ENCODE data around the gene DOCK10.
"Not testable (repeated sequence)": the region's sequence is repeated elsewhere in the genome, so short reads cannot be mapped to it uniquely, and the experiment has no call there.

The DOCK10 gene

GRCh38 chr2:224929512-224929911 is 112.8 kb downstream of the DOCK10 start:
- no peak for TF ChIP-seq Cebpa-rat (IDR thresholded peaks at IDR 0.05)
- Histone ChIP-seq H3K9me3 (no peaks in the 10 kb centered on the region), H3K27ac (no peak overlapping the region), H3K9ac (no peak overlapping the region), H4K20me1 (peaks cover 100% of the 10 kb centered on the region), H3K4me3 (no peak overlapping the region), H3K4me2 (no peak overlapping the region), H3K36me3 (peaks cover 100% of the 10 kb centered on the region), H3K4me1 (peaks cover 58% of the 10 kb centered on the region), H3K27me3 (no peaks in the 10 kb centered on the region)

GRCh38 chr2:224927646-224928173 is 114.6 kb downstream of the DOCK10 start:
- Histone ChIP-seq H3K27ac (no peak overlapping the region), H3K4me3 (no peak overlapping the region)
- TF ChIP-seq Cebpa-rat (IDR thresholded peaks at IDR 0.05) = no peak

GRCh38 chr2:224927011-224927410 is 115.3 kb downstream of the DOCK10 start:
- H3K36me3 ChIP-seq = peaks cover 89% of the 10 kb centered on the region
- 0 out of 2 replicates have a peak overlapping the region, but pooled peaks have one; percentile 12 for H3K4me2 ChIP-seq
- H3K9ac ChIP-seq = no peak overlapping the region
- H3K27me3 ChIP-seq = no peaks in the 10 kb centered on the region
- H3K27ac ChIP-seq = 0 out of 2 replicates have a peak overlapping the region, but pooled peaks have one; percentile 18
- H4K20me1 ChIP-seq = peaks cover 100% of the 10 kb centered on the region
- TF ChIP-seq Cebpa-rat (IDR thresholded peaks at IDR 0.05) = no peak
- H3K9me3 ChIP-seq = no peaks in the 10 kb centered on the region
- no peak overlapping the region for H3K4me3 ChIP-seq
- peaks cover 71% of the 10 kb centered on the region for H3K4me1 ChIP-seq

More at GRCh38 chr2:224927646-224928173, 114.6 kb downstream of the DOCK10 start:
- peaks cover 100% of the 10 kb centered on the region for H4K20me1 ChIP-seq
- no peaks in the 10 kb centered on the region for H3K9me3 ChIP-seq
- no peak overlapping the region for H3K9ac ChIP-seq
- peak overlapping the region; percentile 8; the same call in 1 of the 2 replicates for H3K4me2 ChIP-seq
- H3K36me3 ChIP-seq = peaks cover 96% of the 10 kb centered on the region
- H3K27me3 ChIP-seq = no peaks in the 10 kb centered on the region
- peaks cover 64% of the 10 kb centered on the region for H3K4me1 ChIP-seq

GRCh38 chr2:224925810-224926100 is 116.5 kb downstream of the DOCK10 start:
- H3K4me2 ChIP-seq = no peak overlapping the region
- TF ChIP-seq Cebpa-rat (IDR thresholded peaks at IDR 0.05) = no peak
- no peaks in the 10 kb centered on the region for H3K27me3 ChIP-seq
- H3K9me3 ChIP-seq = no peaks in the 10 kb centered on the region
- no peak overlapping the region for H3K9ac ChIP-seq
- no peak overlapping the region for H3K4me3 ChIP-seq
- peaks cover 84% of the 10 kb centered on the region for H3K36me3 ChIP-seq
- peaks cover 100% of the 10 kb centered on the region for H4K20me1 ChIP-seq
- H3K27ac ChIP-seq = no peak overlapping the region
- H3K4me1 ChIP-seq = peaks cover 84% of the 10 kb centered on the region

- Histone ChIP-seq H3K27me3 (no peaks in the 10 kb centered on the region), H3K36me3 (peaks cover 79% of the 10 kb centered on the region), H3K9ac (no peak overlapping the region), H3K4me2 (no peak overlapping the region; the same call in 1 of the 2 replicates), H3K27ac (no peak overlapping the region), H3K4me1 (peaks cover 89% of the 10 kb centered on the region), H3K4me3 (no peak overlapping the region), H3K9me3 (no peaks in the 10 kb centered on the region), H4K20me1 (peaks cover 100% of the 10 kb centered on the region)
- no peak for TF ChIP-seq Cebpa-rat (IDR thresholded peaks at IDR 0.05)
These were observed 117.0 kb downstream of the DOCK10 start for GRCh38 chr2:224925061-224925809.

- peak overlapping the region; percentile 73; the same call in 1 of the 2 replicates for H3K4me2 ChIP-seq
- H3K4me1 ChIP-seq = peaks cover 95% of the 10 kb centered on the region
- no peaks in the 10 kb centered on the region for H3K9me3 ChIP-seq
- TF ChIP-seq Cebpa-rat (IDR thresholded peaks at IDR 0.05) = no peak
- no peak overlapping the region for H3K27ac ChIP-seq
- no peak overlapping the region for H3K9ac ChIP-seq
- no peaks in the 10 kb centered on the region for H3K27me3 ChIP-seq
- no peak overlapping the region for H3K4me3 ChIP-seq
- peaks cover 100% of the 10 kb centered on the region for H4K20me1 ChIP-seq
- peaks cover 78% of the 10 kb centered on the region for H3K36me3 ChIP-seq
These were observed 117.6 kb downstream of the DOCK10 start for GRCh38 chr2:224924631-224925030.

- H3K9ac ChIP-seq = peak overlapping the region; percentile 30; the same call in 1 of the 2 replicates
- peaks cover 83% of the 10 kb centered on the region for H3K4me1 ChIP-seq
- no peaks in the 10 kb centered on the region for H3K9me3 ChIP-seq
- H3K27ac ChIP-seq = peak overlapping the region; percentile 54
- TF ChIP-seq Cebpa-rat (IDR thresholded peaks at IDR 0.05) = no peak
- peaks cover 100% of the 10 kb centered on the region for H4K20me1 ChIP-seq
- H3K27me3 ChIP-seq = no peaks in the 10 kb centered on the region
- no peak overlapping the region for H3K4me3 ChIP-seq
- peaks cover 78% of the 10 kb centered on the region for H3K36me3 ChIP-seq
- H3K4me2 ChIP-seq = peak overlapping the region; percentile 73
These were observed 120.0 kb downstream of the DOCK10 start for GRCh38 chr2:224922142-224922727.

- H3K4me1 ChIP-seq = peaks cover 57% of the 10 kb centered on the region
- H3K9ac ChIP-seq = no peak overlapping the region
- no peak for TF ChIP-seq Cebpa-rat (IDR thresholded peaks at IDR 0.05)
- H4K20me1 ChIP-seq = peaks cover 100% of the 10 kb centered on the region
- H3K9me3 ChIP-seq = no peaks in the 10 kb centered on the region
- peaks cover 76% of the 10 kb centered on the region for H3K36me3 ChIP-seq
- no peak overlapping the region for H3K4me3 ChIP-seq
- no peaks in the 10 kb centered on the region for H3K27me3 ChIP-seq
- H3K4me2 ChIP-seq = peak overlapping the region; percentile 18; the same call in 1 of the 2 replicates
- 0 out of 2 replicates have a peak overlapping the region, but pooled peaks have one; percentile 18 for H3K27ac ChIP-seq
These were observed 122.7 kb downstream of the DOCK10 start for GRCh38 chr2:224919472-224920110.

GRCh38 chr2:224918626-224919471 is 123.4 kb downstream of the DOCK10 start:
- H3K9ac ChIP-seq = no peak overlapping the region
- peaks cover 75% of the 10 kb centered on the region for H3K36me3 ChIP-seq
- no peaks in the 10 kb centered on the region for H3K27me3 ChIP-seq
- H3K27ac ChIP-seq = no peak overlapping the region
- peaks cover 49% of the 10 kb centered on the region for H3K4me1 ChIP-seq
- H3K4me2 ChIP-seq = no peak overlapping the region
- H3K9me3 ChIP-seq = no peaks in the 10 kb centered on the region
- no peak for TF ChIP-seq Cebpa-rat (IDR thresholded peaks at IDR 0.05)
- no peak overlapping the region for H3K4me3 ChIP-seq
- peaks cover 100% of the 10 kb centered on the region for H4K20me1 ChIP-seq

GRCh38 chr2:224917246-224917645 is 125.0 kb downstream of the DOCK10 start:
- peaks cover 100% of the 10 kb centered on the region for H4K20me1 ChIP-seq
- H3K9me3 ChIP-seq, H3K9ac ChIP-seq, H3K4me2 ChIP-seq, H3K4me3 ChIP-seq, H3K27ac ChIP-seq, H3K27me3 ChIP-seq: not testable (repeated sequence)
- peaks cover 33% of the 10 kb centered on the region for H3K4me1 ChIP-seq
- peaks cover 82% of the 10 kb centered on the region for H3K36me3 ChIP-seq
